ENCODE data around the gene LEF1.

LEF1 gene

GRCh38 chr4:108045687-108046024, 123.1 kb downstream of the LEF1 start:
- Histone ChIP-seq H3K36me3 (peaks cover 41% of the 10 kb centered on the region), H3K4me2 (no peak overlapping the region), H3K27ac (no peak overlapping the region)

GRCh38 chr4:108044951-108045686, 123.6 kb downstream of the LEF1 start:
- Histone ChIP-seq H3K27ac (no peak overlapping the region), H3K9ac (no peak overlapping the region), H3K4me1 (peaks cover 9% of the 10 kb centered on the region), H3K36me3 (peaks cover 36% of the 10 kb centered on the region), H3K4me2 (no peak overlapping the region), H3K27me3 (no peaks in the 10 kb centered on the region), H4K20me1 (peaks cover 45% of the 10 kb centered on the region), H3K4me3 (no peak overlapping the region), H3K9me3 (no peaks in the 10 kb centered on the region)
- TF ChIP-seq Cebpa-rat (IDR thresholded peaks at IDR 0.05): no peak

More at GRCh38 chr4:108045687-108046024, 123.1 kb downstream of the LEF1 start:
- Histone ChIP-seq H3K4me3 (no peak overlapping the region), H3K27me3 (no peaks in the 10 kb centered on the region), H3K4me1 (peaks cover 15% of the 10 kb centered on the region), H3K9ac (no peak overlapping the region), H4K20me1 (peaks cover 50% of the 10 kb centered on the region), H3K9me3 (no peaks in the 10 kb centered on the region)
- TF ChIP-seq Cebpa-rat (IDR thresholded peaks at IDR 0.05): no peak

- Histone ChIP-seq H3K4me2 (no peak overlapping the region), H3K27me3 (no peaks in the 10 kb centered on the region), H3K9me3 (no peaks in the 10 kb centered on the region), H3K36me3 (peaks cover 20% of the 10 kb centered on the region), H3K4me3 (no peak overlapping the region), H4K20me1 (peaks cover 29% of the 10 kb centered on the region), H3K27ac (0 out of 2 replicates have a peak overlapping the region, but pooled peaks have one; percentile 3), H3K4me1 (no peaks in the 10 kb centered on the region), H3K9ac (no peak overlapping the region)
- no peak for TF ChIP-seq Cebpa-rat (IDR thresholded peaks at IDR 0.05)
These were observed 125.2 kb downstream of the LEF1 start for GRCh38 chr4:108043526-108043925.

- peaks cover 24% of the 10 kb centered on the region for H4K20me1 ChIP-seq
- H3K4me3 ChIP-seq: no peak overlapping the region
- no peaks in the 10 kb centered on the region for H3K4me1 ChIP-seq
- no peak overlapping the region for H3K9ac ChIP-seq
- no peak for TF ChIP-seq Cebpa-rat (IDR thresholded peaks at IDR 0.05)
- H3K9me3 ChIP-seq: no peaks in the 10 kb centered on the region
- no peaks in the 10 kb centered on the region for H3K27me3 ChIP-seq
- H3K36me3 ChIP-seq: peaks cover 14% of the 10 kb centered on the region
- H3K4me2 ChIP-seq: no peak overlapping the region
- H3K27ac ChIP-seq: no peak overlapping the region
These were observed 125.8 kb downstream of the LEF1 start for GRCh38 chr4:108042927-108043326.

GRCh38 chr4:108037884-108038283, 130.8 kb downstream of the LEF1 start:
- TF ChIP-seq Cebpa-rat (IDR thresholded peaks at IDR 0.05): no peak
- Histone ChIP-seq H3K9me3 (no peaks in the 10 kb centered on the region), H3K4me3 (no peak overlapping the region), H3K36me3 (peaks cover 9% of the 10 kb centered on the region), H3K9ac (no peak overlapping the region), H4K20me1 (no peaks in the 10 kb centered on the region), H3K4me2 (no peak overlapping the region), H3K27ac (peak overlapping the region; percentile 90; the same call in 1 of the 2 replicates), H3K27me3 (no peaks in the 10 kb centered on the region), H3K4me1 (peaks cover 47% of the 10 kb centered on the region)

GRCh38 chr4:108036213-108036612, 132.5 kb downstream of the LEF1 start:
- Histone ChIP-seq H3K4me2 (peak overlapping the region; percentile 86), H3K27ac (peak overlapping the region; percentile 90), H3K4me3 (peak overlapping the region; percentile 32; the same call in 1 of the 2 replicates), H3K27me3 (no peaks in the 10 kb centered on the region), H3K4me1 (peaks cover 49% of the 10 kb centered on the region), H3K36me3 (peaks cover 19% of the 10 kb centered on the region), H4K20me1 (no peaks in the 10 kb centered on the region), H3K9me3 (no peaks in the 10 kb centered on the region), H3K9ac (peak overlapping the region; percentile 68)
- TF ChIP-seq Cebpa-rat (IDR thresholded peaks at IDR 0.05): peak; percentile 90

- Histone ChIP-seq H4K20me1 (no peaks in the 10 kb centered on the region), H3K4me2 (peak overlapping the region; percentile 86), H3K27ac (peak overlapping the region; percentile 90), H3K36me3 (peaks cover 24% of the 10 kb centered on the region), H3K9me3 (no peaks in the 10 kb centered on the region), H3K9ac (peak overlapping the region; percentile 68), H3K27me3 (no peaks in the 10 kb centered on the region), H3K4me3 (peak overlapping the region; percentile 32; the same call in 1 of the 2 replicates), H3K4me1 (peaks cover 54% of the 10 kb centered on the region)
- TF ChIP-seq Cebpa-rat (IDR thresholded peaks at IDR 0.05): no peak
These were observed 133.0 kb downstream of the LEF1 start for GRCh38 chr4:108035691-108036090.

GRCh38 chr4:108034565-108034964, 134.2 kb downstream of the LEF1 start:
- Histone ChIP-seq H3K4me3 (no peak overlapping the region), H4K20me1 (0 out of 2 replicates have a peak, but pooled peaks cover under 1% of the 10 kb centered on the region), H3K27ac (peak overlapping the region; percentile 90), H3K9ac (no peak overlapping the region), H3K9me3 (no peaks in the 10 kb centered on the region), H3K4me1 (peaks cover 65% of the 10 kb centered on the region), H3K36me3 (peaks cover 29% of the 10 kb centered on the region), H3K4me2 (peak overlapping the region; percentile 86), H3K27me3 (no peaks in the 10 kb centered on the region)
- no peak for TF ChIP-seq Cebpa-rat (IDR thresholded peaks at IDR 0.05)

- Histone ChIP-seq H3K9me3 (no peaks in the 10 kb centered on the region), H3K4me1 (peaks cover 74% of the 10 kb centered on the region), H3K27ac (peak overlapping the region; percentile 90), H3K36me3 (peaks cover 42% of the 10 kb centered on the region), H3K4me3 (no peak overlapping the region), H3K4me2 (peak overlapping the region; percentile 86; the same call in 1 of the 2 replicates), H3K9ac (no peak overlapping the region), H3K27me3 (no peaks in the 10 kb centered on the region), H4K20me1 (peaks cover 10% of the 10 kb centered on the region; the same call in 1 of the 2 replicates)
- TF ChIP-seq Cebpa-rat (IDR thresholded peaks at IDR 0.05): no peak
These were observed 135.4 kb downstream of the LEF1 start for GRCh38 chr4:108033348-108033747.

- no peak for TF ChIP-seq Cebpa-rat (IDR thresholded peaks at IDR 0.05)
- Histone ChIP-seq H3K27me3 (no peaks in the 10 kb centered on the region), H3K36me3 (peaks cover 59% of the 10 kb centered on the region), H3K4me2 (no peak overlapping the region), H3K4me1 (peaks cover 63% of the 10 kb centered on the region), H3K9me3 (no peaks in the 10 kb centered on the region), H4K20me1 (peaks cover 10% of the 10 kb centered on the region; the same call in 1 of the 2 replicates), H3K9ac (peak overlapping the region; percentile 34; the same call in 1 of the 2 replicates), H3K27ac (peak overlapping the region; percentile 45), H3K4me3 (no peak overlapping the region)
These were observed 137.2 kb downstream of the LEF1 start for GRCh38 chr4:108031427-108032083.

Measured in BLaER1 (cell line).